ENCODE data around the gene SLC48A1.

The SLC48A1 gene

DNA sequence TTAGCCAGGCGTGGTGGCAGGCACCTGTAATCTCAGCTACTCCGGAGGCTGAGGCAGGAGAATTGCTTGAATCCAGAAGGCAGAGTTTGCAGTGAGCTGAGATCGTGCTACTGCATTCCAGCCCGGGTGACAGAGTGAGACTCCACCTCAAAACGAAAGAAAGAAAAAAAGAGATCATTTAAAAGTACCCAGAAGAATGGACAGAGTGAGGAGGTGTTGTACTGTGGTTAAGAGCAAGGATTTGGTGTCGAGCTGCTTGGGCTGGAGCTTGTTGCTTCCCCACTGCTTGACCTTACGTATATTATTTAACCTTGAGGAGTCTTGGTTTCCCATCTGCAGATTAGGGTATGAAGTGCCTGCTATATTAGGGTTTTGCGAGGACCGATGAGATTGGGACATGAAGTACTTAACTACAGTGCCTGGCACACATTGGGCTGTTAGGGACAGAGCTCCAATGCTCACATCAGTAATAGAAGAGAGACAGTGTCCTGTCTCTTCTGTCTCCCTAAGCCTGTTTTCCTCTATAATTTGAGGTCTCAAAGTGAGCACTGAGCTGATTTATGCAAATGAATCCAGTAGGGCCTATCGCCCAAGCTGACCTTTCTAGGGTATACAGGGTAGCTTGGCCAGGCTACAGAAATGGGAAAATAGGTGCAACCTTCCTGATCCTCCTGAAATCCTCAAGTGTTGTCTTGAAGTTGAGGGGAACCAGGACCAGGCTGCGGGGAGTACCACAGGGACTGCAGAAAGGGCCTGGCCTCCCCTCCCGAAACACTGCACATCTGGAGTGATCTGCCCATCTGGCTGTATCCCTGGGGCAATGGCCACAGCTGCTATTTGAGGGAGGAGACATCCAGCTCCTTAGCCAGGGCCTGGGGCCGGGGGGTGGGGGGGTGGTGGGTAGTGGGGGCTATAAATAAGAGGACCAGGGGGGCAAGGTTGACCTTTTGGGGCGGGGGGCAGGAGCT lies 55.3 kb downstream of the SLC48A1 start:
- no peak for TF ChIP-seq CTCF (IDR thresholded peaks at IDR 0.05; ENCODE audit: extremely low read depth, missing control alignments)
- DNase-seq (ENCODE audit: low spot score) = no peak

- no peak for DNase-seq (ENCODE audit: low spot score)
Observed at GRCh38 chr12:47828976-47829482, 56.0 kb downstream of the SLC48A1 start.

DNA sequence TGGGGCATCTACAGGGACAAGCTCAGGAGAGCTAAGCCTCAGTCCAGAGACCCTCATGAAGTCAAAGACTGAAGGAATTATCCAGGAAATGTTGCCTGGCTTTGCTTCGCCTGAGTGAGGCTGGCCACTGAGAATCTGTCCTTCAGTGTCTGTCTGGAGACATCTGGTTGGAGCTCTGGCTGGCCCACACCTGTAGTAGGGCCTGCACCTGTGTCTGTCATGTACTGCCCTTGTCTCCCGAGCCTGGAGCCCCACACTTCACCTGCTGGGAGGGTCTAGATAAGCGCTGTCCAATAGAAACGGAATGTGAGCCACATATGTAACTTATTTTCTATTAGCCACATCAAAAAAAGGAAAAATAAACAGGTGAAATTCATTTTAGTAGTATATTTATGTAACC lies 56.5 kb downstream of the SLC48A1 start:
- TF ChIP-seq CTCF (IDR thresholded peaks at IDR 0.05; ENCODE audit: extremely low read depth, missing control alignments) = no peak
- no peak for DNase-seq (ENCODE audit: low spot score)

More at GRCh38 chr12:47828976-47829482, 56.0 kb downstream of the SLC48A1 start:
- TF ChIP-seq CTCF (IDR thresholded peaks at IDR 0.05; ENCODE audit: extremely low read depth, missing control alignments) = no peak
